HG03159 (cell line): ENCODE data around the gene TDO2.
"Not testable (repeated sequence)": the region's sequence is repeated elsewhere in the genome, so short reads cannot be mapped to it uniquely, and the experiment has no call there.

Experiments
- ATAC-seq: cut with Tn5 transposase; IDR thresholded peaks from one replicate; pipeline ENCODE4 v1.9.1; 2021; ENCODE audit warnings: mild to moderate bottlenecking, moderate library complexity; ENCODE audit not compliant: unreplicated experiment

Gene TDO2

GRCh38 chr4:155903453-155903852 is at the start of gene TDO2:
TSS of gene TDO2 (plus strand) at chr4:155903696. CDS start at chr4:155903759, 63 bp downstream.
- no peak for ATAC-seq

- ATAC-seq = no peak
These were observed 48.8 kb upstream of the TDO2 start for GRCh38 chr4:155854582-155855226.

DNA sequence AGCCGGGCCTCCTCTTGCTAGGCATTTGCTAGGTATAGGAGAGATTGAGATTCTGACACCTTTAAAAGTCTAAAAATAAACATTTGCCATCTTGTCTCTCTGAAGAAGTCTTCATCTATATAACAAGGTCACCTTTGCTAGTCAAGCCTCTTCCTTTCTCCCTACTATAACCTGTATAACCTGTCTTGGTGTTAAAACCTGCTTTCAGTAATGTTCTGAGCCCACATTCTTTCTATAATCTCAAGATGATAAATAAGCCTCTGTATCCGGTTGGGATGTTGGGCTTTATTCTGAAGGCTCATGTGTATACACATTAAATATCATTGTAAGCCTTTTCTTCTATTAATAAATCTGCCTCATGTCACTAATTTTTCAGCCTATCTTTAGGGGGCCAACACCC is 47.6 kb upstream of the TDO2 start:
- ATAC-seq = no peak

GRCh38 chr4:155866177-155866576 is 37.3 kb upstream of the TDO2 start, which contains the start of gene ASIC5:
TSS of gene ASIC5 (minus strand) at chr4:155866277. CDS start at chr4:155866226, 51 bp downstream.
- ATAC-seq = no peak

DNA sequence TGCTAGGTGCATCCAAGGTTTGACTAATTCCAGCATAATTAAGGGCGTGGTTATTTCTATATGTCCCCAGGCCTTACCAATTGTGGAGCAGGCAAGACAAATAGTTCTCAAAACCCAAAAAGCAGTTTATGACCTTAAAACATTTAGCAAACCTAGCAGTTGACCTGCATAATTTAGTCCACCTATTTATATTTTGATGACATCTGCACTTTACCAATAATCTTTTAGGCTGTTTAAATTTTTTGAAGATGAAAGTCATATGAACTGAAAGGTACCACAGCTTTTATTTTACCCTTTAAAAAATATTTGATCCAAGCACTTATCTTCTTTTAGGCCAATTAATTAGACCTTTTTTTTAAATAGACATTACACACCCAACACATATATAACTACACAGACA is 27.6 kb upstream of the TDO2 start:
- ATAC-seq = no peak

DNA sequence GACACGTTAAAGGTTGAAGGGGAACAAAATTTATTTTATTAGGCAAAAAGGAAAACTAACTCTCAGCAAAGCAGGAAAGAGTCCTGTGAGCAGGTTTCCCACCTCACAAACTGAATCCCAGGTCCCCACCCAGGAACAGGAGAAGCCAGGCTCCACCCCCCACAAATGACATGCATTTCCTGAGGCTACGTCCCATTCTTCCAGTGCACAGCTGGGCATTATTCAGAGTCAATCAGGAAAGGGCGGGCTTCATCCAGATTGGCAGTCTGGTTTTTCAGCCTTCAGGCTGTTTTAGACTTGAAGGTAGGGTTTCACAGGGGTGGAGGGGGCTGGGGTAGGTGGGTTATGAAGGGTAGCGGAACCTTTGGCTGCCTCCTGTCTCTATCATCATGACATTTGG is 25.5 kb upstream of the TDO2 start:
- ATAC-seq = no peak

GRCh38 chr4:155878611-155879010 is 24.9 kb upstream of the TDO2 start:
- no peak for ATAC-seq

DNA sequence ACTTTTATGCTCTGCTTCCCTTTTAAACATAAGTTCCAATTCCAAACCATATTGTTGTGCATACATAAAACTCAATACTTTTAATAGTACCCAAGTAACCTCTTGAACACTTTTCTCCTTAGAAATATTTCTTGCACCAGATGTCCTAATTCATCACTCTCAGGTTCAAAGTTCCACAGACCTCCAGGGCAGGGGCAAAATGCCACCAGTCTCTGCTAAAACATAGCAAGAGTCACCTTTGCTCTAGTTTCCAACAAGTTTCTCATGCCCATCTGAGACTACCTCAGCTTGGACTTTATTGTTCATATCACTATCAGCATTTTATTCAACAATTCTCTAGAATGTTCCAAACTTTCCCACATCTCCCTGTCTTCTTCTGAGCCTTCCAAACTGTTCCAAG is 23.7 kb upstream of the TDO2 start:
- no peak for ATAC-seq

GRCh38 chr4:155881555-155881954 is 21.9 kb upstream of the TDO2 start:
- ATAC-seq = peak; percentile 49

DNA sequence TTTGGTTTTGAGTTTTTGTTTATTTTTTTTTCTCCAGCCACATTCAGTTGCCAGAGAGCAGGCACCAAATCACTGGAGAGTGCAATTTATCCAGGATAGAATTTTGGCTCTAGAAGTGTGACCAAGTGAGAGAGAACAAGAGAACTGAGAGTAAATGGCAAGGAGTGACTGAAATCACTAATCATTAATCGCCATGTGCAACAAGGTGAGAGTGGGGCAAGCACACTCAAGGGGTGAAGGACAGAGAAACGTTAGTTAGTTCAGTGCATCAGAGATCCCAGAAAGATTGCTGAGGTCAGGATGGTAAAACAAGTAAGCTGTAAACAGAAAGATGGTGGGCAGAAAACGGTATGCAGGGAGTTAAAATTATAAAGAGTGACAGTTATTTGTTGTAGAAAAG is 19.6 kb upstream of the TDO2 start:
- no peak for ATAC-seq

GRCh38 chr4:155885666-155886065 is 17.8 kb upstream of the TDO2 start:
- ATAC-seq = no peak

GRCh38 chr4:155887045-155887444 is 16.5 kb upstream of the TDO2 start:
- ATAC-seq = no peak

GRCh38 chr4:155887847-155888570 is 15.5 kb upstream of the TDO2 start:
- ATAC-seq = no peak

- ATAC-seq = peak; percentile 93
These were observed 14.3 kb upstream of the TDO2 start for GRCh38 chr4:155889031-155889793.

DNA sequence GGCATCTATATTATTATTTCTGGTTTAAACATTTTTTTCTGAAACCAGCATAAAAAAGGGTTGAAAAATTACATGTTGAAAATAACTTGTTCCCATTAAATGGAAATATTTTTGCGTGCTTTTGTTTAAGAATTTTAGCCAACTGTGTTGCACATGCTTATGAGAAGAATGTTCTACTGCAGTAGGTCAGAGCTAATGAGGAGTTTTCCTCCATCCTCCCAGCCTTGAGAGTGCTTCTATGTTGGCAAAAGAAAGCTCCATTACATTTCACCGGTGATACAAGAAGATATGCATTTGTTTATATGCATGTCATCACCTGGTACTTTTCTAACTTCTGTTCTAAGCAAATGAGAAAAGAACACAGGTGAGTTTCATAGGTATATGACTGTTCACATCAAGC is 13.6 kb upstream of the TDO2 start:
- ATAC-seq = no peak

DNA sequence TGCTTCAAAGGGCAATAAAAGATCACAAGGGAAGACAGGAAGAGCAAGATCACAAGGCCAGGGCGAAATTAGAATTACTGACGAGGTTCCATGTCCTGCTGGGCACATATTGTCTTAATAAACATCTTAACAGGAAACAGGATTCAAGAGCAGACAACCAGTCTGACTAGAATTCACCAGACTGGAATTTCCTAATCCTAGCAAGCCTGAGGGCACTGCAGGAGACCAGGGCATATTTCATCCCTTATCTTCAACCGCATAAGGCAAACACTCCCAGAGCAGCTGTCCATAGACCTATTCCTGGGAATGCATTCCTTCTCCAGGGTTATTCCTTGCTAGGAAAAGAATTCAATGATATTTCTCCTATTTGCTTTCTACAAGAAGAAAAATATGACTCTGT is 12.4 kb upstream of the TDO2 start:
- ATAC-seq = no peak

- ATAC-seq = not testable (repeated sequence)
These were observed 5.1 kb upstream of the TDO2 start for GRCh38 chr4:155898371-155898770.

- no peak for ATAC-seq
These were observed 3.6 kb upstream of the TDO2 start for GRCh38 chr4:155899891-155900290.

DNA sequence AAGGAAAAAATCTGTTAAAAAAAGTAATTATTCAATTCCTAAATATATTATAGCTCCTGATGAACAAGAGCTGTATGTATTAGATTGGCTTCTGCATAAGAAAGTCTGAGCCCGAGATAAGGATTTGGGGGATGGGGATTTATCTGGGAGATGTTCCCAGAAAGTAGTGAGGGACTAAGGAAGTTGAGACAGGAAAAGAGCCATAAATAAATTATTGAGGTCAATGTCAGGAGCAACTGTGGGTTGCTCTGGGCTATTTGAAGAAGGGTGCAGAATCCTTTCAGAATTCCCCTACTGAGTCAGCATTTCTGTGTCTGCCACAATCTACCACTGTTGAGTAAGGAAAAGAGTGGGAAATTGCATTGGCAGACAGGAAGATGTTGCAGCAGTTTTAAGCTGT is 3.1 kb upstream of the TDO2 start:
- ATAC-seq = no peak

GRCh38 chr4:155901013-155901412 is 2.5 kb upstream of the TDO2 start:
- ATAC-seq = no peak

- no peak for ATAC-seq
These were observed 835 bp downstream of the TDO2 start for GRCh38 chr4:155904331-155904730.
